GM04504 (cell line): ENCODE results near the gene KIFAP3.
A peak's percentile ranks its signal among the peaks of the same experiment; 100 is the strongest.
"Not testable (repeated sequence)": the region's sequence is repeated elsewhere in the genome, so short reads cannot be mapped to it uniquely, and the experiment has no call there.

Source experiments
- DNase-seq: peaks from one replicate; pipeline ENCODE4 v3.0.0-alpha.2; 2012; ENCODE audit warnings: low read depth

KIFAP3 gene

GRCh38 chr1:169886931-169887330, 187.6 kb downstream of the KIFAP3 start:
- no peak for DNase-seq

GRCh38 chr1:169886422-169886821, 188.1 kb downstream of the KIFAP3 start:
- DNase-seq: no peak

DNA sequence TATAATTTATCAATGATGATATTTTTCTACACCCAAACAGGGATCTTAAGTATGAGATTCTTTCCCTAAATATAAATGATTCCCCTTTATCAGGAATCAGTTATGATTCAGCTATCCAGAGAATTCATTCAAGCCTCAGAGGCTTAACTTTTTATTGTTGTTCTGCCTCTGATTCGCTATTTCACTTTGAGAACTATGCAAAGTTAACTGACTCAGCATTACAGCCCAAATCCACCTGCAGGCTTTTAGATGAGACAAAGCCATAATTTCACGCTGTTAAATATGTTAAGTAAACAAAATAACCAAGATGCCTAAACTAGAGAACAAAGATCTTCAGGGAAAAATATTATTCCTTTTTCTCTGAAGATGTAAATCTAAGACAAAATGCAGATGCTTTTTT, 189.3 kb downstream of the KIFAP3 start:
- no peak for DNase-seq

DNA sequence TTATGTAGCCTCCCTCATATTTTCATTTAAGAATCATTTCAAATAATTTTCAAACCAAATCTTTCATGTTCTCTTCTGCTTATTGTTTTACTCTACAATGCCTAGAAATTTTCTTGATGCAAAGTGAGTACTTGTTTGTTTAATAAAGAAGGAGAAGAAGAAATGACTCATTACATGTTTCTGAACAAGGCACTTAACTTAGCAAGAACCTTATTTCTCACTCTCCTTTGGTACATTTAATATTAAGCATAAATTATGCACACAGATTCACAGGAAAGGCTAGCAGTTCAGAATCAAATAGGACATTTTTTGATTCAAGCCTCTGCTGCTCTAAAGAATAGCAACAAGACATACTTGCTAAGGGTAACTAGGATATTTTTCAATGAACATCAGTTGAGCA, 189.9 kb downstream of the KIFAP3 start:
- no peak for DNase-seq

- no peak for DNase-seq
Measured at GRCh38 chr1:169882039-169882511, 192.4 kb downstream of the KIFAP3 start.

- no peak for DNase-seq
Measured at GRCh38 chr1:169879034-169879840, 195.3 kb downstream of the KIFAP3 start.

GRCh38 chr1:169878498-169878897, 196.0 kb downstream of the KIFAP3 start:
- no peak for DNase-seq

DNA sequence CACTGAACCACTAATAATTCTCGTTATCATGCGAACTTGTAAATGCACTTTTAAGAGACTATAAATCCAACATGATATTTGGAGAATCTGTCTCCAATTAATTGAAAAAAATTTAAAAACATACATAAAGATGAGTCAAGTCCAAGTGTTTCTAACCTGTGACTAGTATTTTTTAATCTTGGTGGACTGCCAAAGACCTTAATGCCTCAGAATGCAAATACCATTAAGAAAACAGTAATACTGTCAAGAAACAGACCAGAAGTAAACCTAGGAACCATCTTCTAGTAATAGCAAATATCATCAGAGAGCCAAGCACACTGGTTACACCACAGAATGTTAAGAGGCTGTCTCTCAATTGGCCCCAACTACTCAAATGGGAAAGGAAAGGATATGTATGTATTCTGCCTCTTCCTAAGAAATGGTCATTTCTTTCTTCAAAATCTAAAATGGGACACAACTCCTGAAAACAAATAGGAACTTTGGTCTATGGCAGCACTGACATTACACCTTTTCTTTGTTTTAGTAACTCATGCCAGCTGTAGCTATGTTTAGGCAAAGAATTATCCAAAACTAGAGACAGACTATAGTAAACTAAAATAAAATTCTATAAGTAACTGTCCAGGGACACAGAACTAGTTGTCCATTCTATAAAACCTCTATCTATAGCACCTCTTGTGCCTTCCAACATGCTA, 196.5 kb downstream of the KIFAP3 start:
- peak; percentile 37 for DNase-seq

DNA sequence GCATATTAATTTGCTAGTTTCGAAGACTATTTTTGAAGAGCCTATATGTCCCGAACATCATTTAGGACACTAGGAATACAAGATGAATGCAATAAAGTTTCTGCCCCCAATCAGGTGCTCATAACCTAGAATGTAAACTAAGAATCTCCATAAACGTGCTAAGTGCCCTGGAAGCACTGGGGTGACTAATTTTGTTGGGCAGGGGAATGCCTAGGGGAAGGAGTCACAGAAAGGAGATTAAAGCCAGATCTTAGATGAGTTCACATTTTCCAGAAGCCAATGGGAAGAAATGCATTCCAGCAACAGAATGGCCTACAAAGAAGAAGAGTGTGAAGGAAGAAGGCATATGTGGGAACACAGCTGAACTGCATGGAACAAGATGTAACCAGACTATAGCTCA, 200.3 kb downstream of the KIFAP3 start:
- DNase-seq: peak; percentile 62

DNA sequence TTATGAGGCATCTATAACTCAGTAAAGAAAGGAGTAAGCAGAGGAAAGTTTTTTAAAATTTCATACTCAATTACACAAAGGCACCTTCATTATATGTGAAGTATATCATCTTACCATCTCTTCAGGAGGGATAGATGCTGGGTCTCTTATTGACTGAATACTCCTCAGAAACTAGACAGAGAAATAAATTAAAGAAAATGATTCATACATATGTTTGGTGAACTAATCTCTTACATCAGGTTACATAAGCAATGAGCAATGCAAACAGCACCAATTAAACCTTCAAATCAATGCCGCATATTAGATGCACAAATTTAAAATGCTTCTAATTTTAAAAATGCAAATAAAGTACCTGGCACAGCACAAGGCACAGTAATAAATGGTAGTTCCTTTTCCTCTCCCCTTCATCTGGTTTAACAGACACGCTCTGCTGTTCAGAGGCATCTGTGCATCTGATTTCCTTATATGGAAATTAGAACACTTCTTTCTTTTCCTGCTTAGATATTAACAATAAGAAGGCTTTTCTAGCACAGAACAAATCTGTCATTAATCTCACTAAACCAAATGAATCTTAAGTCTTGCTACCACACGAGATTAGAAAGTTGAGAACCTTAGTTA, 200.8 kb downstream of the KIFAP3 start:
- no peak for DNase-seq

- DNase-seq: no peak
Measured at GRCh38 chr1:169872906-169873305, 201.6 kb downstream of the KIFAP3 start.

DNA sequence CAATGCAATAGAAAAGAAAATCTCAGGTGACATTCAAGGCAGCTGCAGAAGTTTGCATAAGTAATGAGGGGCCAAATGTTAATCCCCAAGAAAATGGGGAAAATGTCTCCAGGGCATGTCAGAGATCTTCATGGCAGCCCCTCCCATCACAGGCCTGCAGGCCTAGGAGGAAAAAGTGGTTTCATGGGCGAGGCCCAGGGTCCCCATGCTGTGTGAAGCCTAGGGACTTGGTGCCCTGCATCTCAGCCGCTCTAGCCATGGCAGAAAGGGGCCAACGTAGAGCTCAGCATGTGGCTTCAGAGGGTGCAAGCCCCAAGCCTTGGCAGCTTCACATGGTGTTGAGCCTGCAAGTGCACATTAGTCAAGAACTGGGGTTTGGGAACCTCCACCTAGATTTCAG, 202.5 kb downstream of the KIFAP3 start:
- DNase-seq: not testable (repeated sequence)
